ENCODE measurements around the gene DAPK1.

- no peak for TF ChIP-seq POLR2AphosphoS5 (IDR thresholded peaks at IDR 0.05; ENCODE audit: low read depth, low read length)
- TF ChIP-seq, protein P1, sequence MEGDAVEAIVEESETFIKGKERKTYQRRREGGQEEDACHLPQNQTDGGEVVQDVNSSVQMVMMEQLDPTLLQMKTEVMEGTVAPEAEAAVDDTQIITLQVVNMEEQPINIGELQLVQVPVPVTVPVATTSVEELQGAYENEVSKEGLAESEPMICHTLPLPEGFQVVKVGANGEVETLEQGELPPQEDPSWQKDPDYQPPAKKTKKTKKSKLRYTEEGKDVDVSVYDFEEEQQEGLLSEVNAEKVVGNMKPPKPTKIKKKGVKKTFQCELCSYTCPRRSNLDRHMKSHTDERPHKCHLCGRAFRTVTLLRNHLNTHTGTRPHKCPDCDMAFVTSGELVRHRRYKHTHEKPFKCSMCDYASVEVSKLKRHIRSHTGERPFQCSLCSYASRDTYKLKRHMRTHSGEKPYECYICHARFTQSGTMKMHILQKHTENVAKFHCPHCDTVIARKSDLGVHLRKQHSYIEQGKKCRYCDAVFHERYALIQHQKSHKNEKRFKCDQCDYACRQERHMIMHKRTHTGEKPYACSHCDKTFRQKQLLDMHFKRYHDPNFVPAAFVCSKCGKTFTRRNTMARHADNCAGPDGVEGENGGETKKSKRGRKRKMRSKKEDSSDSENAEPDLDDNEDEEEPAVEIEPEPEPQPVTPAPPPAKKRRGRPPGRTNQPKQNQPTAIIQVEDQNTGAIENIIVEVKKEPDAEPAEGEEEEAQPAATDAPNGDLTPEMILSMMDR (IDR thresholded peaks at IDR 0.05) = no peak
- no peak for TF ChIP-seq EP300 (IDR thresholded peaks at IDR 0.05; ENCODE audit: borderline replicate concordance in 1 of 2, low read depth in 1 of 2, low read length in 1 of 2)
- no peak for TF ChIP-seq FOXM1 (IDR thresholded peaks at IDR 0.05; ENCODE audit: low read depth)
- TF ChIP-seq CHD2 (IDR thresholded peaks at IDR 0.05; ENCODE audit: low read length, partially characterized antibody) = no peak
- TF ChIP-seq GATA2 (CRISPR knock-in tag; IDR thresholded peaks at IDR 0.05) = no peak
- TF ChIP-seq USF2 (IDR thresholded peaks at IDR 0.05; ENCODE audit: borderline replicate concordance, low read depth, low read length) = no peak
- TF ChIP-seq RXRA (IDR thresholded peaks at IDR 0.05; ENCODE audit: borderline replicate concordance, low read depth) = no peak
- TF ChIP-seq RCOR1 (IDR thresholded peaks at IDR 0.05; ENCODE audit: low read length) = no peak
- TF ChIP-seq, protein P2, sequence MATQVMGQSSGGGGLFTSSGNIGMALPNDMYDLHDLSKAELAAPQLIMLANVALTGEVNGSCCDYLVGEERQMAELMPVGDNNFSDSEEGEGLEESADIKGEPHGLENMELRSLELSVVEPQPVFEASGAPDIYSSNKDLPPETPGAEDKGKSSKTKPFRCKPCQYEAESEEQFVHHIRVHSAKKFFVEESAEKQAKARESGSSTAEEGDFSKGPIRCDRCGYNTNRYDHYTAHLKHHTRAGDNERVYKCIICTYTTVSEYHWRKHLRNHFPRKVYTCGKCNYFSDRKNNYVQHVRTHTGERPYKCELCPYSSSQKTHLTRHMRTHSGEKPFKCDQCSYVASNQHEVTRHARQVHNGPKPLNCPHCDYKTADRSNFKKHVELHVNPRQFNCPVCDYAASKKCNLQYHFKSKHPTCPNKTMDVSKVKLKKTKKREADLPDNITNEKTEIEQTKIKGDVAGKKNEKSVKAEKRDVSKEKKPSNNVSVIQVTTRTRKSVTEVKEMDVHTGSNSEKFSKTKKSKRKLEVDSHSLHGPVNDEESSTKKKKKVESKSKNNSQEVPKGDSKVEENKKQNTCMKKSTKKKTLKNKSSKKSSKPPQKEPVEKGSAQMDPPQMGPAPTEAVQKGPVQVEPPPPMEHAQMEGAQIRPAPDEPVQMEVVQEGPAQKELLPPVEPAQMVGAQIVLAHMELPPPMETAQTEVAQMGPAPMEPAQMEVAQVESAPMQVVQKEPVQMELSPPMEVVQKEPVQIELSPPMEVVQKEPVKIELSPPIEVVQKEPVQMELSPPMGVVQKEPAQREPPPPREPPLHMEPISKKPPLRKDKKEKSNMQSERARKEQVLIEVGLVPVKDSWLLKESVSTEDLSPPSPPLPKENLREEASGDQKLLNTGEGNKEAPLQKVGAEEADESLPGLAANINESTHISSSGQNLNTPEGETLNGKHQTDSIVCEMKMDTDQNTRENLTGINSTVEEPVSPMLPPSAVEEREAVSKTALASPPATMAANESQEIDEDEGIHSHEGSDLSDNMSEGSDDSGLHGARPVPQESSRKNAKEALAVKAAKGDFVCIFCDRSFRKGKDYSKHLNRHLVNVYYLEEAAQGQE (IDR thresholded peaks at IDR 0.05; ENCODE audit: low read depth, low read length) = no peak
- no peak for TF ChIP-seq USF1 (IDR thresholded peaks at IDR 0.05; ENCODE audit: borderline replicate concordance, low read depth)
- no peak for TF ChIP-seq JUND (IDR thresholded peaks at IDR 0.05)
- TF ChIP-seq ZBTB33 (IDR thresholded peaks at IDR 0.05; ENCODE audit: borderline replicate concordance, low read depth) = no peak
Measured at GRCh38 chr9:87741326-87741725, 243.7 kb downstream of the DAPK1 start.

Data from SK-N-SH (cell line).